ENCODE results near the gene XPC. TPM values are rescaled to one million over a fixed set of nuclear protein-coding genes. Genes with fewer than 3 reads are reported as not detected.

Gene XPC
- total and polyA plus RNA-seq, 2 of the 8 experiments (the other 6 are each of a cell fraction or from before 2014, with no cell fraction given): 8.8 to 27.3 TPM

DNA sequence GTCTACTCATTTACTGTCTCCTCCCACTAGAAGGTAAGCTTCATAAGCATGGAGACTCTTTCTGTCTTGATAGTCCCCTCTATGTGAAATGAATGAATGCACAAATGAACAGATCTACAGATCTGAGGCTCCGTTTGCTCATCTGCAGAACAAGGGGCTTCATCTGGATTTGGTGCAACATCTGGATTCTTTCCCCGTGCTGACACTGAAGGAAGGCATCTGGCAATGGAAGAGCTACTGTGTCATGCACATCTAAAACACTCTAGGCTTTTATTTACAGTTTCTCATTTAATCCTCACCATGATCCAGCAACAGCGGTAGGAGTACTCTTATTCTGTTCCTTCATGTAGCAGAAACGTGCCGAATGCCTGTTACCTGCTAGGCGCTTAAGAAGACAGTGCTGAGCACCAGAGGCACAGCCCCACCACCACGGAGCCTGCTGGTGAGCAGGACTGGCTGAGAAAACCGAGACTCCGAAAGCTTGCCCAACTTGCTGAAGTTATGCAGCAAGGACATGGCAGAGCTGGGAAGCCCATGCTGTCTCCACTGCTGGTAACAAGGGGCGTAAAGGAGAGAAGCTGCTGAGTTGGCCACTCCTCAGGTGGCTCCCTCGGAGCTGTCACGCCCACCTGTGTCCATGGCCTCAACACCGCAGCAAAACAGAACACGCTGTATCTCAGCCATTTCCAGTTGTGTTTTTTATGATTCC is 31.3 kb upstream of the XPC start:
- no peak overlapping the region for H3K18ac ChIP-seq (ENCODE audit: extremely low read depth, low read length)
- no peak overlapping the region for H3K4ac ChIP-seq (replicated peaks; ENCODE audit: insufficient read length, low read depth, low read length)
- no peak overlapping the region for H3K14ac ChIP-seq (ENCODE audit: insufficient read length)
- H2BK20ac ChIP-seq (ENCODE audit: low read length): no peak overlapping the region
- peak overlapping the region in 1 of 4 experiments; percentile 3; a peak in 1 of 7 replicates for H3K9ac ChIP-seq (replicated peaks in 1 of 4; ENCODE audit: extremely low read depth in 1 of 4, low read depth in 3 of 4, low read length in 3 of 4)
- H3K4me1 ChIP-seq (replicated peaks in 1 of 4; ENCODE audit: control insufficient read depth in 3 of 4, insufficient read depth in 4 of 4, low read length in 3 of 4): no peaks in the 10 kb centered on the region
- H4K20me1 ChIP-seq (replicated peaks in 1 of 2; ENCODE audit: control insufficient read depth in 1 of 2, insufficient read depth in 2 of 2, low read length in 2 of 2): no peaks in the 10 kb centered on the region
- no peaks in the 10 kb centered on the region for H3K27me3 ChIP-seq (replicated peaks in 1 of 4; ENCODE audit: control insufficient read depth in 3 of 4, extremely low read depth in 1 of 4, insufficient read depth in 3 of 4, low read length in 3 of 4)
- POLR2A ChIA-PET (ENCODE audit: partially characterized antibody): interaction anchor here (0.5 to 1.3 kb wide), 2 partner anchors 22 to 585 kb away, joined by 3 read pairs; no protein-coding TSS in a partner anchor
- no peak overlapping the region for H2AFZ ChIP-seq (ENCODE audit: low read length)
- H2BK15ac ChIP-seq (ENCODE audit: low read length): no peak overlapping the region
- no peaks in the 10 kb centered on the region for H3K79me2 ChIP-seq (ENCODE audit: control insufficient read depth in 1 of 2, insufficient read depth in 2 of 2, low read length in 2 of 2)
- no peak for TF ChIP-seq FOSL1 (IDR thresholded peaks at IDR 0.05; ENCODE audit: insufficient read depth, low read depth, low read length)
- H2BK5ac ChIP-seq (ENCODE audit: low read depth, low read length): no peak overlapping the region
- no peak overlapping the region for H4K91ac ChIP-seq (replicated peaks; ENCODE audit: insufficient read length, low read length)
- no peak overlapping the region for H2AK5ac ChIP-seq (ENCODE audit: low read depth, low read length)
- H2BK120ac ChIP-seq (replicated peaks; ENCODE audit: low read depth, low read length): no peak overlapping the region
- H3K23me2 ChIP-seq (ENCODE audit: low read depth, low read length): no peaks in the 10 kb centered on the region
- H4K8ac ChIP-seq (ENCODE audit: extremely low read depth, insufficient read depth, low read length): no peak overlapping the region
- H4K5ac ChIP-seq (ENCODE audit: insufficient read length, low read depth, low read length): no peak overlapping the region
- H3K4me3 ChIP-seq (ENCODE audit: extremely low read depth in 1 of 4, insufficient read depth in 2 of 4, low read depth in 3 of 4, low read length in 4 of 4): no peak overlapping the region
- H3K79me1 ChIP-seq (ENCODE audit: low read depth, low read length): no peaks in the 10 kb centered on the region
- 85% methylated on average over 14 of the region's 14 CpGs; no CpG with 5 or more reads in 1 of the 2 experiments for WGBS, 2 experiments (ENCODE audit: extremely low coverage in 1 of 2, insufficient coverage in 1 of 2, insufficient read length in 1 of 2, insufficient replicate concordance in 2 of 2, low coverage in 1 of 2, low lambda C conversion rate in 2 of 2, missing lambda C conversion rate in 1 of 2)
- DNase-seq (ENCODE audit: low read depth in 1 of 2, low spot score in 2 of 2) (no peak), FAIRE-seq (no peak)
- H3K56ac ChIP-seq (replicated peaks; ENCODE audit: insufficient read length, low read depth, low read length): no peak overlapping the region
- H3K4me2 ChIP-seq (ENCODE audit: insufficient read depth in 1 of 2, low read depth in 2 of 2, low read length in 2 of 2): no peak overlapping the region
- H3K9me3 ChIP-seq (ENCODE audit: insufficient read depth in 2 of 2, low read depth in 1 of 2, low read length in 1 of 2): no peaks in the 10 kb centered on the region
- H3K27ac ChIP-seq (ENCODE audit: low read depth, low read length): no peak overlapping the region
- H3K23ac ChIP-seq (ENCODE audit: insufficient read length): no peak overlapping the region
- H3K36me3 ChIP-seq (ENCODE audit: control insufficient read depth in 2 of 4, insufficient read depth in 4 of 4, low read length in 3 of 4): no peaks in the 10 kb centered on the region
- CTCF ChIA-PET (ENCODE audit: partially characterized antibody): interaction anchor here (0.6 to 11.1 kb wide), 6 partner anchors 8 to 314 kb away, joined by 3 to 157 read pairs (median 4); no protein-coding TSS in a partner anchor
- H2BK12ac ChIP-seq (ENCODE audit: low read depth, low read length): no peak overlapping the region

All from H1 (cell line).